Dedifferentiated amniotic fluid mesenchymal stem cell (primary cell): ENCODE data around the gene CCR4.
"Not testable (repeated sequence)": the region's sequence is repeated elsewhere in the genome, so short reads cannot be mapped to it uniquely, and the experiment has no call there.

Source experiments
- DNase-seq: peaks from one replicate; pipeline ENCODE4 v3.0.0-alpha.2; 2016; ENCODE audit errors: extremely low spot score

The CCR4 gene

GRCh38 chr3:32952369-32953077 lies 1.1 kb downstream of the CCR4 start:
- no peak for DNase-seq

DNA sequence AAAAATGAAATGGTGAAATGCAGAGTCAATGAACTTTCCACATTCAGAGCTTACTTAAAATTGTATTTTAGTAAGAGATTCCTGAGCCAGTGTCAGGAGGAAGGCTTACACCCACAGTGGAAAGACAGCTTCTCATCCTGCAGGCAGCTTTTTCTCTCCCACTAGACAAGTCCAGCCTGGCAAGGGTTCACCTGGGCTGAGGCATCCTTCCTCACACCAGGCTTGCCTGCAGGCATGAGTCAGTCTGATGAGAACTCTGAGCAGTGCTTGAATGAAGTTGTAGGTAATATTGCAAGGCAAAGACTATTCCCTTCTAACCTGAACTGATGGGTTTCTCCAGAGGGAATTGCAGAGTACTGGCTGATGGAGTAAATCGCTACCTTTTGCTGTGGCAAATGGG lies 3.1 kb downstream of the CCR4 start:
- no peak for DNase-seq

DNA sequence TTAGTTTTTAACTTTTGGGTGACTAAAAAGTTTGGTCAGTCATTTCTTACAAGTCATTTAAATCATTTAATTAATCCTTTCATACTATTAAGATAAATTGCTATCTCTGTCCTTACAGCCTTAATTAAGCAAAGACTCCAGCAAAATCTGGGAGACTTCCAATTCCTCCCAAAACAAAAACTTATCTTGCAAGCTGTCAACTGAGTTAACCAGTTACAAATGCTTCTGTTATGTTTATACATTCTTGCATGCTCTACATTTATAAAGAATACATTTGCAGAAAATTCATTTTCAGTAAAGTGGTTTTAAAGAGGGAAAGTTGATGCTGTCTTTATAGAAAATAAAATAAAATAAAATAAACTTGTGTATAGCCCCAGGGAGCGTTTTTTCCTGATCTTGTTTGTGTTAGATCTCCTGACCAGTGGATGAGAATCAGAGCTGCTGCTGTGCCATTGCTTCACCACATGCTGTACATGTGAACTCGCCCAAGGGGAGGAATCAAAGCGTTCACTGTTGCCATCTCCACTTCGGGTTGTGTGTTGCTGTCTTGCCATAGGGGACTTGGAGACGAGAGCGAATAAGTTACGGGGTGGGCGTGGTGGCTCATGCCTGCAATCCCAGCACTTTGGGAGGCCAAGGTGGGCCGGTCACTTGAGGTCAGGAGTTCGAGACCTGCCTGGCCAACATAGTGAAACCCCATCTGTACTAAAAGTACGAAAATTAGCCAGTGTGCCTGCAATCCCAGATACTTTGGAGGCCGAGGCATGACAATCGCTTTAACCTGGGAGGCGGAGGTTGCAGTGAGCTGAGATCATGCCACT lies 5.5 kb downstream of the CCR4 start:
- DNase-seq: peak; percentile 48

DNA sequence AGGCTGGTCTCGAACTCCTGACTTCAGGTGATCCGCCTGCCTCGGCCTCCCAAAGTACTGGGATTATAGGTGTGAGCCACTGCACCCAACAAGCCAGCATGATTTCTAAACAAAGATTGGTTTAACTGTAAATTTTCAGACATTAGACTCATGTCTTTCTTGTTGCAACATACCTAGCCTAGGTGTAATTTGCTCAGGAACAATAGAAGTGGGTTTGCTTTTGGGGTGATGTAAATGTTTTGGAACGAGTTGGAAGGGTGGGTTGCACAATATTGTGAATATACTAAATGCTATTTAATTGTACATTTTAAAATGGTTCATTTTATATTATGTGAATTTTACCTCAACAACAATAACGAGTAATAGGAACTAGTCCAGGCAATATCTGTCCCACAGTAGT lies 7.1 kb downstream of the CCR4 start:
- DNase-seq: no peak

DNA sequence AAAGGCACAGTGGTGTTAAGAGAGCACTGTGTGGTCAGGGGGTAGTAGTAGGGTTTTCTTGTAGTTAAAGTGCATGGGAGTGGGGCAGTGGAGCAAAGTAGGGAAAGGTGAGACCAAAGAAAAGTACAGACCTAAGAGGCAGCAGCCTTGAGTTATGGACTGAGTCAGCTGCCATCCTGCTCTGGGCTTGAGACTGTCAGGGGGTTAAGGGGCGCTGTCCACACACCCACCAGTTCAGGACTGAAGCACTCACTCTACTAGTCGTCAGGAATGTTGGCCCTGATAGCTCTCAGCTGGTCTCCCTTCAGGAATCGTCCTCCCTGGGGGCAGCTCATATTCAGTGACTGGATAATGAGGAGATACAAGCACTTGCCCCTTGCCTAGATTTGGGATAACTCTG lies 7.9 kb downstream of the CCR4 start:
- DNase-seq: no peak

- DNase-seq: no peak
These were observed 9.1 kb downstream of the CCR4 start for GRCh38 chr3:32960404-32961170.

GRCh38 chr3:32961189-32961715 lies 9.8 kb downstream of the CCR4 start:
- DNase-seq: no peak

DNA sequence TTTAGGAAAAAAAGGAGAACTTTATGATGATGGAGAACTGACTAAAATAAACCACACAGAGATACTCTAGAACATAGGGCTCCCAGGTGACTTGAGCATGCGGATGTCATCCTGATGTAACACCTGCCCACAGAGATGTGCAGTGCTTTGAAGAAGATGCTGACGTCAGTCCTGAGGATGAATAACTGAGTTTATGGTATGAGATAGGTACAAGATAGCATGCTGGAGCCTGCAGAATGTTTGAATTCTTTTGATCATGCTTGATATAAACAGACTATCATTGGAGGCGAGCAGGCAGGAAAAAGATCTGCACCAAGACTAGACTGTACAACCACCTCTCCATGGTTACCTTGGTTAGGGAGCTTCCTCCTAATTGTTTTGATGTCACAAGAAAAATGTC lies 12.4 kb downstream of the CCR4 start:
- DNase-seq: no peak

DNA sequence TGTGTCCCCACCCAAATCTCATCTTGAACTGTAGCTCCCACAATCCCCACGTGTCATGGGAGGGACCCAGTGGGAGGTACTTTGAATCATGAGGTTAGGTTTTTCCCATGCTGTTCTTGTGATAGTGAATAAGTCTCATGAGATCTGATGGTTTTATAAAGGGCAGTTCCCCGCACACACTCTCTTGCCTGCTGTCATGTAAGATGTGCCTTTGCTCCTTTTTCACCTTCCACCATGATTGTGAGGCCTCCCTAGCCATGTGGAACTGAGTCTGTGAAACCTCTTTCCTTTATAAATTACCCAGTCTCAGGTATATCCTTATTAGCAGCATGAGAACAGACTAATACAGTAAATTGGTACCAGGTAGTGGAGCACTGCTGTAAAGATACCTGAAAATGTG lies 13.3 kb downstream of the CCR4 start:
- DNase-seq: not testable (repeated sequence)

DNA sequence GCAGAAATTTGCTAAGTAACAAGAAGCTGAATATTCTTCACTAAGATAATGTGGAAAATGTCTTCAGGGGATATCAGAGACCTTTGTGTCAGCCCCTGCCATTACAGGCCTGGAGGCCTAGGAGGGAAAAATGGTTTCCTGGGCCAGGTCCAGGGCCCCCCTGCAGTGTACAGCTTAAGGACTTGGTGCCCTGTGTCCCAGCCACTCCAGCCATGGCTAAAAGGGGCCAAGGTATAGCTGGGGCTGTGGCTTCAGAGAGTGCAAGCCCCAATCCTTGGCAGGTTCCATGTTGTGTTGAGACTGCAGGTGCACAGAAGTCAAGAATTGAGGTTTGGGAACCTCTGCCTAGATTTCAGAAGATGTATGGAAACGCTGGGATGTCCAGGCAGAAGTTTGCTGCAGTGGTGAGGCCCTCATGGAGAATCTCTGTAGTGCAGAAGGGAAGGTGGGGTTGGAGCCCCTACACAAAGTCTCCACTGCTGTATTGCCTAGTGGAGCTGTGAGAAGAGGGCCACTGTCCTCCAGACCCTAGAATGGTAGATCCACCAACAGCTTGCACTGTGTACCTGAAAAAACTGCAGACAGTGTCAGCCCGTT lies 14.3 kb downstream of the CCR4 start:
- not testable (repeated sequence) for DNase-seq

DNA sequence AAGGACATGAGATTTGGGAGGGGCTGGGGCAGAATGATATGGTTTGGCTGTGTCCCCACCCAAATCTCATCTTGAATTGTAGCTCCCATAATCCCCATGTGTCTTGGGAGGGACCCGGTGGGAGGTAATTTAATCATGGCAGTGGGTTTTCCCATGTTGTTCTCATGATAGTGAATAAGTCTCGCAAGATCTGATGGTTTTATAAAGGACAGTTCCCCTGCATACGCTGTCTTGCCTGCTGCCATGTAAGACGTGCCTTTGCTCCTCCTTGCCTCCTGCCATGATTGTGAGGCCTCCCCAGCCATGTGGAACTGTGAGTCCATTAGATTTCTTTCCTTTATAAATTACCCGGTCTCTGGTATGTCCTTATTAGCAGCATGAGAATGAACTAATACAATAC lies 15.2 kb downstream of the CCR4 start:
- not testable (repeated sequence) for DNase-seq

GRCh38 chr3:32968166-32968919 lies 16.9 kb downstream of the CCR4 start:
- no peak for DNase-seq

DNA sequence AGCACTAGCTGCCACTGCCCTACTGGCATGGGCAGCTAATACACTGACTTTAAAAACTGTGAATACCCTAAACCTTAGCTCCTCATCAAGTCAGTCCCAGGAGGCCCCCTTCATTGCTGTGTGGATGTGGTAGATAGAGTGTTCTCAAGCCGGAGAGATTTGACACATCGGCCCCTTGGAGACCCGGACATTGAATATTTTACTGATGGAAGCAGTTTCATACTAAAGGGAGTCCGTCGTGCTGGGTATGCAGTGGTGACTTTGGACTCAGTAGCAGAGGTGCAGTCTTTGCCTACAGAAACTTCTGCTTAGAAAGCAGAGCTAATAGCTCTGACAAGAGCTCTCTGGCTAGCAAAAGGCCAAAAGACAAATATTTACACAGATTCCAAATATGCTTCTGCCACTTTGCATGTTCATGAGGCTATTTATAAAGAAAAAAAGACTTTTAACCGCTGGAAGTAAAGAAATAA lies 17.5 kb downstream of the CCR4 start:
- DNase-seq: no peak

GRCh38 chr3:32969656-32970055 lies 18.2 kb downstream of the CCR4 start:
- no peak for DNase-seq

DNA sequence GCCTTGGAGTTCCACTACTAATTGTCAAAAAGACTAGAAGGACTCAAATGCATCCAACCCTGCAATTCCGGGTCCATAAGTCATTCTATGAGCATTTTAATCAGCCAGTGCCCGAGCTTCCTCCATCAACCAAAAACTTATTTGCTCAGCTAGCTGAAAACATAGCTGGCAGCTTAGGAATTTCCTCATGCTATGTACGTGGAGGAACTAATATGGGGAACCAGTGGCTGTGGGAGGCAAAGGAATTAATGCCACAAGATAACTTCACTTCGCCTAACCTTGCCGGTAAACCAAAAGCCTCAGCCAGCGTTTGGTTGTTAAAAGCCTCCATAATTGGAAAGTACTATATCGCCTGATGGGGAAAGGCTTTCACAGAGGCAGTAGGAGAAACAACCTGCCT lies 19.8 kb downstream of the CCR4 start:
- DNase-seq: not testable (repeated sequence)

DNA sequence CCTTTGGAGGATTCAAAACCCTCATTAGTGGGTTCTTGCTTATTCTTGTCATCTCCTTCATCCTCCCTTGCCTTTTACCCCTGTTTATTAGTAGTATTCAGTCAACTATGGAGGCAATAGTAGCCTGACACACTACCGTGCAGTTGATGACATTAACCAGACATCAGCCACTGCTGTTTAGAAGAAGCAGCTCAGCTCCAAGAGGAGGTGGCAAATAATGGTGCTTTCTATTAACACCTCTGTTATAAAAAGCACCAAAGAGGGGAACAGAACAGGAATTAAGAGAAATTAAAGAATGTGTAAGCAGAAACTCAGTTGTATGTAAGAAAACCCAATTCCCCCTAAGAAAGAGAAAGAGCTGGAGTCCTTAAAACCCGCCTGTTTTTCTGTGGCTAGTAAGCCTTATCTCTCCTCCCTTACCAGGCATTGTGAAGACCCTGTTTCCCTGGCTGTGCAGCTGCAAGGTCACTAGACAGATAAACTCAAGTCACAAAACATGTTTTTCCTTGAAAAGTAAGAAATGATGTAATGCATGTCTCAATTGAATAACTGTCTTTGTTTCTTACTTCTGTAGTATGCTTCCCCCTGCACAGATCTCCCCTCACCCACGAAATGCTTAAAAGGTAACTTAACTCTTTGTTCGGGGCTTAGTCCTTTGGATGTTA lies 21.2 kb downstream of the CCR4 start:
- DNase-seq: no peak

GRCh38 chr3:32973982-32974381 lies 22.5 kb downstream of the CCR4 start:
- DNase-seq: no peak

- DNase-seq: no peak
These were observed 24.6 kb downstream of the CCR4 start for GRCh38 chr3:32975891-32976595.

GRCh38 chr3:32977861-32978260 lies 26.4 kb downstream of the CCR4 start:
- no peak for DNase-seq

DNA sequence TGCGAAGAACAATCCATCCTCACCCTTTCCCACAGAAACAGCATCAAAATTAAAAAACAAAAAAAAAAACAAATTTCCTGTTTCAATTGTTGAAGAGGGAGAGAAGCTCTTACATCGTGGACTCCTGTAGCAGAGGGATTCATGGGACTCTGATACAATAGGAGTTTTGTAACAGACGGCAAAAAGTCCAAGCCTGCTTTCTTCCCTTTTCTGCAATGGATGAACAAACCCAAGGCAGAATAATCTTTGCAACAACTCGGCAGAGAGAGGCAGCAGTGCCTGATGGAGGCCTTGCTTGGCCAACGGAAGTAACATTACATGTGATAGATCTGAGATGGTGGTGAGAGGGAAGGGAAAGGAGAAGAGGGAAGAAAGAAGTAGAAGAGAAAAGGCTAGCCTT lies 26.9 kb downstream of the CCR4 start:
- no peak for DNase-seq
